H9 (cell line): ENCODE measurements around the gene CCDC85A. TPM values are rescaled to one million over a fixed set of nuclear protein-coding genes. Genes with fewer than 3 reads are reported as not detected.

Experiments used
- DNase-seq: peaks from one replicate; pipeline ENCODE4 v3.0.0-alpha.2; 2017
- H2AFZ ChIP-seq: one replicate; pipeline ENCODE4 v1.6.1; 2013; ENCODE audit warnings: mild to moderate bottlenecking, low read length, control low read depth, moderate library complexity
- H2AK5ac ChIP-seq: 2 replicates; pipeline ENCODE4 v1.6.1; 2013; ENCODE audit warnings: low read length, control low read depth, mixed read lengths; ENCODE audit not compliant: insufficient read length
- H2BK120ac ChIP-seq: one replicate; pipeline ENCODE4 v1.6.1; 2013; ENCODE audit warnings: low read depth, mild to moderate bottlenecking, low read length, control low read depth, inconsistent platforms; ENCODE audit not compliant: poor library complexity, severe bottlenecking
- H2BK12ac ChIP-seq: 2 replicates; pipeline ENCODE4 v1.6.1; 2013; ENCODE audit warnings: low read length, control low read depth, mixed read lengths, low read depth; ENCODE audit not compliant: insufficient read length
- H2BK15ac ChIP-seq: 2 replicates; pipeline ENCODE4 v1.6.1; 2013; ENCODE audit warnings: low read depth, low read length, control low read depth
- H2BK20ac ChIP-seq: one replicate; pipeline ENCODE4 v1.6.1; 2013; ENCODE audit warnings: low read depth, mild to moderate bottlenecking, low read length, control low read depth, inconsistent platforms; ENCODE audit not compliant: poor library complexity, severe bottlenecking
- H2BK5ac ChIP-seq: 2 replicates; pipeline ENCODE4 v1.6.1; 2013; ENCODE audit warnings: low read length, control low read depth, mixed read lengths; ENCODE audit not compliant: insufficient read length
- H3K14ac ChIP-seq: 2 replicates; pipeline ENCODE4 v1.6.1; 2013; ENCODE audit warnings: low read length, control low read depth; ENCODE audit not compliant: insufficient read depth
- H3K18ac ChIP-seq: 2 replicates; pipeline ENCODE4 v1.6.1; 2013; ENCODE audit warnings: low read depth, mild to moderate bottlenecking, mixed read lengths, low read length, control low read depth; ENCODE audit not compliant: insufficient read length
- H3K23ac ChIP-seq: 2 replicates; pipeline ENCODE4 v1.6.1; 2013; ENCODE audit warnings: low read length, control low read depth, mixed read lengths, low read depth; ENCODE audit not compliant: insufficient read length
- H3K23me2 ChIP-seq: 2 replicates; pipeline ENCODE4 v1.6.1; 2013; ENCODE audit warnings: low read depth, mild to moderate bottlenecking, mixed read lengths, low read length, control low read depth; ENCODE audit not compliant: insufficient read length, poor library complexity, severe bottlenecking
- H3K27ac ChIP-seq: 2 replicates; pipeline ENCODE4 v1.5.1; 2013; ENCODE audit warnings: low read length, control low read depth, mixed read lengths, low read depth; ENCODE audit not compliant: insufficient read length
- H3K27me3 ChIP-seq: 2 replicates; pipeline ENCODE4 v1.6.1; 2013; ENCODE audit warnings: low read length, control low read depth, inconsistent platforms; ENCODE audit not compliant: insufficient read depth
- H3K4ac ChIP-seq: 2 replicates; pipeline ENCODE4 v1.6.1; 2013; ENCODE audit warnings: low read depth, mild to moderate bottlenecking, control low read depth, inconsistent platforms, low read length, moderate library complexity
- H3K4me1 ChIP-seq: 2 replicates; pipeline ENCODE4 v1.6.1; 2013; ENCODE audit warnings: low read length, control low read depth, inconsistent platforms; ENCODE audit not compliant: insufficient read depth
- H3K4me2 ChIP-seq: 2 replicates; pipeline ENCODE4 v1.6.1; 2013; ENCODE audit warnings: low read length, control low read depth, mixed read lengths; ENCODE audit not compliant: insufficient read length, insufficient read depth
- H3K56ac ChIP-seq: 2 replicates; pipeline ENCODE4 v1.6.1; 2013; ENCODE audit warnings: low read depth, mild to moderate bottlenecking, mixed read lengths, low read length, control low read depth; ENCODE audit not compliant: insufficient read length
- H3K79me1 ChIP-seq: 2 replicates; pipeline ENCODE4 v1.6.1; 2013; ENCODE audit warnings: low read depth, mild to moderate bottlenecking, moderate library complexity, low read length, control low read depth, inconsistent platforms; ENCODE audit not compliant: insufficient read depth, poor library complexity, severe bottlenecking
- H3K79me2 ChIP-seq: 2 replicates; pipeline ENCODE4 v1.6.1; 2013; ENCODE audit warnings: low read length, control low read depth, inconsistent platforms; ENCODE audit not compliant: insufficient read depth
- H3K9ac ChIP-seq: 2 replicates; pipeline ENCODE4 v1.6.1; 2013; ENCODE audit warnings: low read length, control low read depth, mixed read lengths; ENCODE audit not compliant: insufficient read length; ENCODE audit errors: extremely low read depth
- H3K9me3 ChIP-seq: one replicate; pipeline ENCODE4 v1.6.1; 2013; ENCODE audit warnings: low read depth, low read length, inconsistent platforms; ENCODE audit not compliant: control insufficient read depth
- H3T11ph ChIP-seq: one replicate; pipeline ENCODE4 v1.6.1; 2013; ENCODE audit warnings: mild to moderate bottlenecking, low read length, control low read depth, inconsistent platforms
- H4K20me1 ChIP-seq: one replicate; pipeline ENCODE4 v1.6.1; 2013; ENCODE audit not compliant: control insufficient read depth, insufficient read length, insufficient read depth
- H4K5ac ChIP-seq: 2 replicates; pipeline ENCODE4 v1.6.1; 2013; ENCODE audit warnings: low read depth, mild to moderate bottlenecking, mixed read lengths, low read length, control low read depth; ENCODE audit not compliant: insufficient read length
- H4K8ac ChIP-seq: replicated peaks from 2 replicates; pipeline ENCODE4 v1.6.1; 2013; ENCODE audit warnings: low read length, control low read depth, mixed read lengths, low read depth; ENCODE audit not compliant: insufficient read length
- H4K91ac ChIP-seq: 2 replicates; pipeline ENCODE4 v1.6.1; 2013; ENCODE audit warnings: low read depth, mild to moderate bottlenecking, moderate library complexity, mixed read lengths, low read length, control low read depth; ENCODE audit not compliant: insufficient read length
- H3K27ac Mint-ChIP-seq, 3 experiments: 2 replicates in 2 of 3; 3 replicates in 1 of 3; pipeline ENCODE4 v1.8.0; 2020 to 2021; ENCODE audit warnings: mixed read lengths in 3 of 3, mild to moderate bottlenecking in 1 of 3, moderate library complexity in 1 of 3
- H3K27me3 Mint-ChIP-seq: 2 replicates; pipeline ENCODE4 v1.8.0; 2021; ENCODE audit warnings: low read depth, mild to moderate bottlenecking, moderate library complexity, mixed read lengths
- H3K36me3 Mint-ChIP-seq, 3 experiments: 2 replicates in 2 of 3; 3 replicates in 1 of 3; pipeline ENCODE4 v1.8.0; 2020 to 2021; ENCODE audit warnings: low read depth in 3 of 3, mixed read lengths in 3 of 3; ENCODE audit not compliant: insufficient read depth in 1 of 3
- H3K4me1 Mint-ChIP-seq, 2 experiments: 2 replicates each; pipeline ENCODE4 v1.8.0; 2020; ENCODE audit warnings: mixed read lengths in 2 of 2
- H3K4me3 Mint-ChIP-seq, 2 experiments: 2 replicates in 1 of 2; 3 replicates in 1 of 2; pipeline ENCODE4 v1.8.0; 2020 to 2021; ENCODE audit warnings: mild to moderate bottlenecking in 2 of 2, mixed read lengths in 2 of 2, moderate library complexity in 1 of 2
- H3K9me3 Mint-ChIP-seq, 2 experiments: 2 replicates in 1 of 2; 3 replicates in 1 of 2; pipeline ENCODE4 v1.8.0; 2020; ENCODE audit warnings: mild to moderate bottlenecking in 2 of 2, mixed read lengths in 2 of 2, moderate library complexity in 1 of 2
- CTCF ChIP-seq: fragments of 200-600 bp; sonication (generic); conservative IDR thresholded peaks from 3 replicates; pipeline ENCODE4 v1.8.0; 2021; ENCODE audit warnings: antibody characterized with exemption, mild to moderate bottlenecking
- WGBS: extraction: QIAGEN DNeasy Blood & Tissue Kit; methylation state at CpG from one replicate; pipeline ENCODE4 v1.1.7; 2013; ENCODE audit warnings: missing lambda C conversion rate, low lambda C conversion rate, mixed read lengths; ENCODE audit not compliant: insufficient read length; ENCODE audit errors: extremely low coverage; 5-methylcytosine and 5-hydroxymethylcytosine counted together
- total RNA-seq: library from RNA; stranded (reverse); gene quantifications from 2 replicates; pipeline ENCODE4 v1.2.1, GENCODE V29; 2021

CCDC85A gene
- total RNA-seq, 1 experiment from 2014 or later = 0.17 TPM

GRCh38 chr2:56416500-56417176 is 232.8 kb downstream of the CCDC85A start:
- H4K8ac ChIP-seq = no peak overlapping the region
- H3K4me3 Mint-ChIP-seq = no peak overlapping the region
- H3K4me1 ChIP-seq = no peaks in the 10 kb centered on the region
- no peak overlapping the region for H3K23ac ChIP-seq
- H2BK120ac ChIP-seq = no peak overlapping the region
- H3K4ac ChIP-seq = no peak overlapping the region
- H3K56ac ChIP-seq = no peak overlapping the region
- no peak overlapping the region for H4K5ac ChIP-seq
- no peak overlapping the region for H3K27ac ChIP-seq
- H3K79me2 ChIP-seq = no peaks in the 10 kb centered on the region
- H3K9me3 ChIP-seq = no peaks in the 10 kb centered on the region
- peaks cover 13 to 18% of the 10 kb centered on the region in 2 experiments for H3K9me3 Mint-ChIP-seq
- H4K20me1 ChIP-seq = no peaks in the 10 kb centered on the region
- H2BK15ac ChIP-seq = no peak overlapping the region
- no peaks in the 10 kb centered on the region for H3K23me2 ChIP-seq
- H3T11ph ChIP-seq = no peak overlapping the region
- H3K36me3 Mint-ChIP-seq = peaks cover 6 to 8% (median 7%) of the 10 kb centered on the region in 3 experiments; a peak in 4 of 7 replicates
- no peaks in the 10 kb centered on the region for H3K79me1 ChIP-seq
- no peak overlapping the region for H3K14ac ChIP-seq
- no peak overlapping the region for H3K18ac ChIP-seq
- peaks cover under 1% of the 10 kb centered on the region for H3K27me3 Mint-ChIP-seq
- no peak overlapping the region for H2AK5ac ChIP-seq
- H3K4me1 Mint-ChIP-seq = no peaks in the 10 kb centered on the region
- H2BK20ac ChIP-seq = no peak overlapping the region
- no peak overlapping the region for H2BK12ac ChIP-seq
- no peak overlapping the region for H3K27ac Mint-ChIP-seq
- no peak overlapping the region for H3K9ac ChIP-seq
- DNase-seq = no peak
- WGBS = no CpG with 5 or more reads among the region's 1 CpG
- no peak overlapping the region for H4K91ac ChIP-seq
- H3K27me3 ChIP-seq = no peaks in the 10 kb centered on the region
- no peak overlapping the region for H2AFZ ChIP-seq
- TF ChIP-seq CTCF = no peak
- H2BK5ac ChIP-seq = no peak overlapping the region
- no peak overlapping the region for H3K4me2 ChIP-seq
